Loucy (cell line): ENCODE data around the gene PPP1R14B.

Source experiments
- CTCF ChIP-seq: fragments of 200-600 bp; sonication (generic); conservative IDR thresholded peaks from 2 replicates; pipeline ENCODE4 v1.5.1; 2014; ENCODE audit warnings: mild to moderate bottlenecking, antibody characterized with exemption, low read length
- EZH2phosphoT487 ChIP-seq: fragments of 200-600 bp; IDR thresholded peaks from 2 replicates; pipeline ENCODE4 v1.6.1; 2018; ENCODE audit warnings: antibody characterized with exemption, mild to moderate bottlenecking, moderate library complexity, borderline replicate concordance

DNA sequence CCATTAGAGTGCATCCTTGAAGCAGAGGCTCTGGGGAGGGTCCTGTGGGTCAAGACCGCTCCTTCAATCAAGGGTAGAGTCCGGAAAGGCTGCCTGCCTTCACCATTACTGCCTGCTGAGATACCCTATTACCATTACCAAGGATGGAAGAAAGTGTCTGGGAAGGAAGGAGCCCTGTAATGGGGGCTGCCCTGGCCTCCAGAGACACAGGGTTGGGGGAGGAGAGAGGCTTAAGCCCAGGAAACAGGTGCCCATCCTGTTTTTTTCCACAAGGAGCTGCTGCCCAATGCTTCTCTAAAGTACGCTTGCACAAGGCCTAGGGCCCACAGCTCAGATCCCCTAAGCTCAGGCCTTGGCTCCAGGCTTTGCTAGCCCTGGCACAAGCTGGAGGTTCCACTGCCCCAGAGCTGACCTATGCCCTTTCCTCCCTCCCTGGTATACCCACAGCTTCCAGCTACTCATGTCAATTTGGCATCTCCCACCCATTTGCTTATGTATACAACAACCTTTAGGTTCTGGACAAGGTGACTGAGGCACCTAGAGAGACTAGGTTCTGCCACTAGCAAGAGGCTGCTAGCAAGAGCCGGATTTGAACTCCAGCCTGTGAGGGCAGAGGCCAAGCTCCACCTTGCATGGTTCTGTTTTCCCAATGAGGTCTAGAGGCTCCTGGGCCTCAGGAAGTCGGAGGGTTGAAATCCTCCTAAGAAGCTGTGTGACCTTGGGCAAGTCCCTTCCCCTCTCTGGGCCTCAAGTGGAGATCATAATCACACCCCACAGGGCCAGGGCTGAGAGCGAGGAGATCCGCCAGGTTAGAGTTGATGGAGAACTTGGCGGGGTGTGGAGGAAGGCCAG lies 3.0 kb upstream of the PPP1R14B start:
- no peak for TF ChIP-seq CTCF
- no peak for TF ChIP-seq EZH2phosphoT487
